GM12878 (cell line): ENCODE data around the gene SFMBT1. TPM values are rescaled to one million over a fixed set of nuclear protein-coding genes. Genes with fewer than 3 reads are reported as not detected.

ENCODE experiments used
- ATAC-seq: fragments of 200-7000 bp; cut with Tn5 transposase; 3 replicates; pipeline ENCODE4 v1.9.1; 2020; ENCODE audit warnings: mild to moderate bottlenecking, moderate library complexity
- BruUV-seq: library from RNA; stranded (reverse); fragments of 400-500 nt; replicated peaks from 2 replicates; lab custom pipeline; 2021; lab: Mats Ljungman, UMichigan
- CTCF ChIA-PET: fragments of 300-600 bp; sonication (Branson Sonifier 250); formaldehyde crosslinking; extraction: SDS; loops from one replicate; lab custom pipeline; 2021; ENCODE audit warnings: inconsistent platforms; lab: Yijun Ruan, JAX
- POLR2A ChIA-PET: fragments of 350-600 bp; formaldehyde crosslinking; extraction: SDS; loops from one replicate; lab custom pipeline; 2021; ENCODE audit warnings: inconsistent platforms; lab: Charles Lee
- RAD21 ChIA-PET: fragments of 300-600 bp; sonication (Branson Sonifier 250); formaldehyde crosslinking; loops from one replicate; lab custom pipeline; 2023; ENCODE audit warnings: antibody characterized with exemption; ENCODE audit not compliant: unreplicated experiment; lab: Charles Lee
- SMC1A ChIA-PET: fragments of 300-600 bp; sonication (Branson Sonifier 250); formaldehyde crosslinking; loops from one replicate; lab custom pipeline; 2023; ENCODE audit not compliant: unreplicated experiment, uncharacterized antibody; lab: Charles Lee
- DNase-seq: peaks from one replicate; pipeline ENCODE4 v3.0.0-alpha.2; 2011; ENCODE audit warnings: low read depth, low spot score
- FAIRE-seq: peaks from 3 replicates; lab custom pipeline; 2011; peaks lifted over from hg19 to GRCh38; lab: Jason Lieb, UNC
- H2AFZ ChIP-seq: 2 replicates; pipeline ENCODE4 v1.6.0; 2011; ENCODE audit warnings: low read depth, low read length, control low read depth; ENCODE audit not compliant: control insufficient read depth
- H3K27ac ChIP-seq: 2 replicates; pipeline ENCODE4 v1.5.1; 2011; ENCODE audit warnings: control low read depth; ENCODE audit not compliant: control insufficient read depth, insufficient read depth
- H3K27me3 ChIP-seq, 2 experiments: replicated peaks in 1 of 2; 2 replicates each; pipeline versions ENCODE4 v1.6.0 to v1.6.1; 2011; ENCODE audit warnings: low read length in 1 of 2; ENCODE audit not compliant: control insufficient read depth in 2 of 2, insufficient read depth in 2 of 2
- H3K36me3 ChIP-seq, 2 experiments: 2 replicates each; pipeline ENCODE4 v1.5.1; 2011; ENCODE audit warnings: low read length in 1 of 2; ENCODE audit not compliant: control insufficient read depth in 2 of 2, insufficient read depth in 2 of 2
- H3K4me1 ChIP-seq: 2 replicates; pipeline ENCODE4 v1.6.1; 2011; ENCODE audit warnings: mild to moderate bottlenecking, low read length, moderate library complexity, mixed read lengths; ENCODE audit not compliant: control insufficient read depth, insufficient read depth
- H3K4me2 ChIP-seq: 2 replicates; pipeline ENCODE4 v1.6.0; 2011; ENCODE audit warnings: control low read depth; ENCODE audit not compliant: control insufficient read depth, insufficient read depth
- H3K4me3 ChIP-seq: fragments of 200-600 bp; sonication (generic); 2 replicates; pipeline ENCODE4 v1.5.1; 2016
- H3K79me2 ChIP-seq: 2 replicates; pipeline ENCODE4 v1.6.0; 2011; ENCODE audit warnings: low read length; ENCODE audit not compliant: control insufficient read depth, insufficient read depth
- H3K9ac ChIP-seq: 2 replicates; pipeline ENCODE4 v1.8.0; 2011; ENCODE audit warnings: low read length, control low read depth, mixed read lengths; ENCODE audit not compliant: control insufficient read depth, insufficient read depth
- H3K9me3 ChIP-seq: replicated peaks from 3 replicates; pipeline ENCODE4 v1.5.1; 2011; ENCODE audit warnings: mild to moderate bottlenecking, low read length; ENCODE audit not compliant: control insufficient read depth, insufficient read depth
- H4K20me1 ChIP-seq: 2 replicates; pipeline ENCODE4 v1.6.0; 2011; ENCODE audit not compliant: control insufficient read depth, insufficient read depth
- BCLAF1 ChIP-seq: fragments of 450-650 bp; IDR thresholded peaks from 2 replicates; pipeline ENCODE4 v1.6.1; 2017; ENCODE audit warnings: antibody characterized with exemption, mild to moderate bottlenecking, moderate library complexity
- E2F8 ChIP-seq: fragments of 450-650 bp; IDR thresholded peaks from 2 replicates; pipeline ENCODE4 v1.6.1; 2018; ENCODE audit warnings: mild to moderate bottlenecking, low read depth, moderate library complexity; ENCODE audit not compliant: partially characterized antibody
- MEF2A ChIP-seq: IDR thresholded peaks from 2 replicates; pipeline ENCODE4 v1.6.1; 2011; ENCODE audit warnings: low read depth, mild to moderate bottlenecking, low read length, moderate library complexity; ENCODE audit not compliant: insufficient read depth
- WGBS: methylation state at CpG from one replicate; pipeline ENCODE4 v1.1.6; 2016; ENCODE audit warnings: low lambda C conversion rate; ENCODE audit not compliant: insufficient replicate concordance, insufficient coverage; ENCODE audit errors: missing lambda C conversion rate; 5-methylcytosine and 5-hydroxymethylcytosine counted together
- in situ Hi-C: fragments of 300-500 bp; cut with MboI; formaldehyde crosslinking; loops from 9 replicates; pipeline ENCODE4 v1.14.3; 2018; ENCODE audit warnings: mixed read lengths
- intact Hi-C: fragments of 100-400 bp; cut with micrococcal nuclease; formaldehyde crosslinking; loops from one replicate; pipeline ENCODE4 v1.14.2; 2022; ENCODE audit not compliant: unreplicated experiment
- polyA plus RNA-seq, 11 experiments: library from polyadenylated mRNA; depleted of rRNA in 4 of 11; unstranded in 6 of 11; stranded (reverse) in 5 of 11; fragments of >200 nt; fragmentation: Nextera tagmentation in 4 of 11; fragmentation: Illumina TruSeq in 1 of 11; extraction: Ambion mirVana in 4 of 11; extraction: Trizol in 1 of 11; gene quantifications; 1 replicate in 1 of 11; 2 replicates in 10 of 11; pipeline versions ENCODE4 v1.2.1 to v1.2.3, GENCODE V29; 2011 to 2016; ENCODE audit warnings: inconsistent platforms in 2 of 11, missing spikeins in 2 of 11, low read depth in 1 of 11
- total RNA-seq, 4 experiments: library from RNA; depleted of rRNA in 3 of 4; stranded (reverse); fragments of >200 nt in 3 of 4; fragmentation: Illumina TruSeq in 1 of 4; extraction: Trizol in 1 of 4; gene quantifications; 2 replicates each; pipeline versions ENCODE4 v1.2.1 to v1.2.3, GENCODE V29; 2013 to 2021

The SFMBT1 gene
- total and polyA plus RNA-seq, 10 of the 15 experiments (the other 5 are each of a cell fraction or from before 2014, with no cell fraction given), result 3.2 to 19.5 (median 11.4) TPM

GRCh38 chr3:52915294-52915693 lies 130.6 kb downstream of the SFMBT1 start:
- no TSS peak for BruUV-seq
- FAIRE-seq (no peak), ATAC-seq (no peak)
- SMC1A ChIA-PET, result interaction anchor here (1.0 to 1.3 kb wide), 2 partner anchors 12 to 20 kb away, joined by 3 to 5 read pairs; no protein-coding TSS in a partner anchor
- H4K20me1 ChIP-seq, result no peaks in the 10 kb centered on the region
- no peak overlapping the region for H3K9ac ChIP-seq
- in situ Hi-C loops, result no loop called here
- no peaks in the 10 kb centered on the region for H3K27me3 ChIP-seq
- no peaks in the 10 kb centered on the region for H3K79me2 ChIP-seq
- H3K4me2 ChIP-seq, result no peak overlapping the region
- intact Hi-C loops, result no loop called here
- H3K4me3 ChIP-seq, result no peak overlapping the region
- CTCF ChIA-PET, result no interaction called here
- H3K27ac ChIP-seq, result no peak overlapping the region
- no peaks in the 10 kb centered on the region for H3K4me1 ChIP-seq
- WGBS, result 95% methylated on average over 6 of the region's 6 CpGs
- H3K9me3 ChIP-seq, result no peaks in the 10 kb centered on the region
- POLR2A ChIA-PET, result no interaction called here
- peaks cover 0 to 15% of the 10 kb centered on the region in 2 experiments; a peak in 3 of 4 replicates for H3K36me3 ChIP-seq
- no peak overlapping the region for H2AFZ ChIP-seq
- TF ChIP-seq E2F8 (no peak), MEF2A (no peak), BCLAF1 (no peak)
- TF ChIP-seq, all 136 proteins: peak for 0
- DNase-seq, result no peak
- RAD21 ChIA-PET, result no interaction called here
